Brain microvascular endothelial cell (primary cell): ENCODE data around the gene SERTAD1.

Source experiments
- DNase-seq: peaks from one replicate; pipeline ENCODE4 v3.0.0-alpha.2; 2020
- H3K27ac ChIP-seq: fragments of 250-450 bp; sonication (Bioruptor Pico); 2 replicates; pipeline ENCODE4 v1.5.1; 2020; ENCODE audit warnings: mild to moderate bottlenecking, moderate library complexity
- H3K27me3 ChIP-seq: fragments of 250-450 bp; sonication (Bioruptor Pico); replicated peaks from 2 replicates; pipeline ENCODE4 v1.5.1; 2020; ENCODE audit warnings: mild to moderate bottlenecking
- H3K36me3 ChIP-seq: fragments of 250-450 bp; sonication (Bioruptor Pico); replicated peaks from 2 replicates; pipeline ENCODE4 v1.5.1; 2020; ENCODE audit warnings: mild to moderate bottlenecking
- H3K4me3 ChIP-seq: 2 replicates; pipeline ENCODE4 v1.5.1; 2011; ENCODE audit warnings: low read depth, mild to moderate bottlenecking, control low read depth, low read length, moderate library complexity
- CTCF ChIP-seq: IDR thresholded peaks from 2 replicates; pipeline ENCODE4 v1.5.1; 2011; ENCODE audit warnings: low read depth, mild to moderate bottlenecking, moderate library complexity, low read length, control low read depth, inconsistent platforms; ENCODE audit errors: missing control alignments
- in situ Hi-C: cut with HindIII; loops from 2 replicates; pipeline ENCODE4 v1.10.0; 2017; ENCODE audit warnings: low sequenced_read_pairs, low pct_ligation_motif_present

Gene SERTAD1

DNA sequence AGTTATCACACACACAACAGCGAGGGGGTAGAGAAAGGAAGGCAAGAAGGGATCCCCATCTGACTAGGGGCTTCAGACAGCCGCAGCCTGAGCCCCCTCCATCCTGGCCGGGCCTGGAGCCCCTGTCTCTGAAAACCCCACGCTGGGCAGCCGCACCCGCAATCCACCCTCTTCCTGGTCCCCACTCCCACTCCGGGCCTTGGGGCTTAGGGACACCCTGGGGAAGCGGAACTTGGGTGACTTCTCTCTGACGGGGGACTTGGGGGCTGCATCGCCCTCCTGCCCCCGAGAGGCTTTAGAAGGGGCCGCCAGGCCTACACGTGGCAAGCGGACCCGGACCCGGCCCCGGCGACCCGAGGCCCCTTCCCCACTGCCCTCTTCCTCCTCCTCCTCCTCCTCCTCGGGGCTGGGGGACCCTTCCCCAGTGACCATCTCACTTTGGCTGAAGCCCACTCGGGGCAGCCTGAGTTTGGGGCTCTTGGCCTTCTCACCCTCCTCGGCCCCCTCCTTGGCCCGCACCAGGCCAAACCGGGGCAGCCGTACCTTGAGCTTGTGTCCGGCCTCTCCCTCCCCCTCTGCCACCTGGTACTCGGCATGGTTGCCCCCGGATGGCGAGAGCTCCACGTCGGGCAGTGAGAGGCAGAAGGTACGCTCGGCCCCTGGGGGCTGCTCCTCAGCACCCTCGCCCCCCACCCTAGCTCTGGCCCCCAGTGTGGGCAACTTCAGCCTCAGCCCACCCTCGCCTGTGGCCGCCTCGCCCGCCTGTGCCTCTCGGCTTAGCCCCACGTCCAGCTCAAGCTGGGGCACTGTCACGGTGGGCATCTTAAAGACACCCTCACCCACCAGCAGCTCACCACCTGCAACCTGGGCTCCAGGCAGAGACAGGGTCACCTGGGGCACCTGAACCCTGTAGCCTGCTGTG, 31.6 kb downstream of the SERTAD1 start:
- Histone ChIP-seq H3K27ac (no peak overlapping the region), H3K36me3 (no peaks in the 10 kb centered on the region), H3K4me3 (no peak overlapping the region), H3K27me3 (no peaks in the 10 kb centered on the region)
- in situ Hi-C loops, result no loop called here
- no peak for TF ChIP-seq CTCF
- DNase-seq, result no peak

DNA sequence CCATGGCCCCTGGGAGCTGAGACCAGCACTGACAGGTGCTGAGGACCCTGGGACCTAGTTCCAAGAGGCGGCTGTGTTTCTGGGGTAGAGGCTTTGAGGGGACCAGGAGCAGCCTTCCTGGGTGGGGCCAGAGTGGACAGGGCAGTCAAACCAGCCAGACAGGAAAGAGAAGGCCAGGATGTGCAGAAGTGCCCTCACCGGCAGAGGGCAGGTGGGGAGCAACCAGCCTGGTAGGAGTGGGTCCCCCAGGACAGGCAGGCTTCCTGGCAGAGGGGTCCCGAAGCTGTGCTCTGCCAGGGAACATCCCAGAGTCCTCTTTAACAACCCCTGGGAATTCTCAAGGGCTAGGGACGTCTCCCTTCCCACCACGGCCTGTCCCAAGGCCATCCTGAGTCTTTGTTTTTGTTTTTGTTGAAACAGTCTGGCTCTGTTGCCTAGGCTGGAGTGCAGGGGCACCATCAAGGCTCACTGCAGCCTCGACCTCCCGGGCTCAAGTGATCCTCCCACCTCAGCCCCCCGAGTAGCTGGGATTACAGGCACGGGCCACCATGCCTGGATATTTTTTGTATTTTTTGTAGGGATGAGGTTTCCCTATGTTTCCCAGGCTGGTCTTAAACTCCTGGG, 32.8 kb downstream of the SERTAD1 start:
- no peak for DNase-seq
- Histone ChIP-seq H3K36me3 (no peaks in the 10 kb centered on the region), H3K27me3 (no peaks in the 10 kb centered on the region), H3K27ac (no peak overlapping the region), H3K4me3 (no peak overlapping the region)
- TF ChIP-seq CTCF, result peak; percentile 50
- in situ Hi-C loops, result no loop called here

- Histone ChIP-seq H3K36me3 (no peaks in the 10 kb centered on the region), H3K4me3 (no peak overlapping the region), H3K27ac (no peak overlapping the region), H3K27me3 (no peaks in the 10 kb centered on the region)
- in situ Hi-C loops, result no loop called here
- DNase-seq, result no peak
- no peak for TF ChIP-seq CTCF
Measured at GRCh38 chr19:40392123-40392522, 33.7 kb downstream of the SERTAD1 start.

DNA sequence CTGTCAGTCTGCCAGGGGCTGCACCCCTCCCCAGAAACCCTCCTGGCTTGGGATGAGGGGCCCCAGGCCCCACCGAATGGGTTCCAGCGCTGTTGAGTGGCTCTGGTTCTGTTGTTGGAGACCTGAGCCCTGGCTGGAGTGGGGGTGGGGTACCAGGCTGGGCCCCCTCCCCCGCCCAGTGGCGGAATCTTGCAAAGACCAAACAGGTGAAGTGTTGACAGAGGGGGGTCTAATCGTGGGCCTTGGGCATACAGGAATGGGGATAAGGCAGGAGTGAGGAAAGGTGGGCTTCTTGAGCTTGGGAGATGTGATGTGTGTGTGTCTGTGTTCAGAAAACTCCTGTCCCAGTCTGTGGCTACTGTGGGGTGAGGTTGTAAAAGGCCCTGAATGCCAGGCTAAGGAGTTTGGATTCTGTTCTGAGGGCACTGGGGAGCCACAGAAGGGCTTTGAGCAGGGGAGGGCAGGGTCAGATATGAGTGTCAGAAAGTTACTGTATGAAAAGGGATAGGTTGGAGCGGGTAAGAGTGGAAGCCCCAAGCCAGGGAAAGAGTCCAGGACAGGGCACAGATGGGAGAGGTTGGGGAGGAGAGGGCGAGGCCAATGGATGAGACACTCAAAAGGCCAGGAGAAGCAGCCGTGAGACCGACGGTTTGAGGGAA, 35.6 kb downstream of the SERTAD1 start, which contains the start of gene HIPK4:
HIPK4 (minus strand) TSS at position 98 of the 659 bp plus-strand sequence. CDS start 279 bp downstream, outside the sequence.
- in situ Hi-C loops, result no loop called here
- H3K4me3 ChIP-seq, result no peak within 1 kb of the TSS
- H3K36me3 ChIP-seq, result no peaks in the 10 kb centered on the region
- H3K27ac ChIP-seq, result no peak within 1 kb of the TSS
- no peak for DNase-seq
- no peaks in the 10 kb centered on the region for H3K27me3 ChIP-seq
- TF ChIP-seq CTCF, result no peak

DNA sequence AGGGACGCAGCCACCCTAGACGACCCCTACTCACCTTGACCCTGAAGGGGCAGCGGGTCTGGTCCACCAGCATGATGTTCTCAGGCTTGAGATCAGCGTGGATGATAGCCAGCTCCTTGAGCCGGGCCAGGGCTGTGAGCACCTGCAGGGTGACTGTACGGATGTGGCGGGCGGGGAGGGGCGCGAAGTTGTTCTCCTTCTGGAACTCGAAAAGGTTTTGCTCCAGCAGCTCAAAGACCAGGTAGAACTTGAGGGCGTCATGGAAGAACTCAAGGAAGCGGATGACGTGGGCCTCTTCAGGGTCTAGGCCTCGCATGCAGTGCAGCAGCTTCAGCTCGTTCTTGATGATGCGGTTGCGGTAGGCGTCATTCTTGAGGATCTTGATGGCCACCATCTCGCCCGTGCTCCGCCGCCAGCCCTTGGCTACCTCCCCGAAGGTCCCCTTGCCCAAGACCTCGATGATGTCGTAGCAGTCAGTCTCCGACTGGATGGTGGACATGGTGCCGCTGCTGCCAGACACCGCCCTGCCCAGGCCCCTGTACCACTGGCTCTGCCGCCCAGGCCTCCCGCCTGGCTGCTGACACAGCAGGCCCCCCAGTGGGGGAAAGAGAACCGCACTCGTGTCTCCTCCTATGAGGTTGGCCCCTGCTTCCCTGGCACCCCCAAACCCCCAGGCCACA, 36.2 kb downstream of the SERTAD1 start:
- Histone ChIP-seq H3K36me3 (no peaks in the 10 kb centered on the region), H3K27ac (no peak overlapping the region), H3K4me3 (no peak overlapping the region), H3K27me3 (no peaks in the 10 kb centered on the region)
- TF ChIP-seq CTCF, result no peak
- DNase-seq, result no peak
- in situ Hi-C loops, result no loop called here
